ENCODE measurements around the gene PCDHGB7.
"Not testable (repeated sequence)": the region's sequence is repeated elsewhere in the genome, so short reads cannot be mapped to it uniquely, and the experiment has no call there.

The PCDHGB7 gene

GRCh38 chr5:141430332-141431113 is 13.0 kb downstream of the PCDHGB7 start, which contains the start of gene PCDHGA12:
Gene PCDHGA12 (plus strand): TSS chr5:141430507. CDS start chr5:141430760, 253 bp downstream.
- DNase-seq, result no peak

GRCh38 chr5:141431286-141431685 is 13.8 kb downstream of the PCDHGB7 start:
- no peak for DNase-seq

- DNase-seq, result not testable (repeated sequence)
These were observed 14.8 kb downstream of the PCDHGB7 start for GRCh38 chr5:141432308-141432707.

DNA sequence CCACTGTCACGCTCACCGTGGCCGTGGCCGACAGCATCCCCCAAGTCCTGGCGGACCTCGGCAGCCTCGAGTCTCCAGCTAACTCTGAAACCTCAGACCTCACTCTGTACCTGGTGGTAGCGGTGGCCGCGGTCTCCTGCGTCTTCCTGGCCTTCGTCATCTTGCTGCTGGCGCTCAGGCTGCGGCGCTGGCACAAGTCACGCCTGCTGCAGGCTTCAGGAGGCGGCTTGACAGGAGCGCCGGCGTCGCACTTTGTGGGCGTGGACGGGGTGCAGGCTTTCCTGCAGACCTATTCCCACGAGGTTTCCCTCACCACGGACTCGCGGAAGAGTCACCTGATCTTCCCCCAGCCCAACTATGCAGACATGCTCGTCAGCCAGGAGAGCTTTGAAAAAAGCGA is 15.2 kb downstream of the PCDHGB7 start:
- DNase-seq, result not testable (repeated sequence)

- no peak for DNase-seq
These were observed 16.5 kb downstream of the PCDHGB7 start for GRCh38 chr5:141434006-141434405.

GRCh38 chr5:141437221-141437620 is 19.7 kb downstream of the PCDHGB7 start:
- no peak for DNase-seq

- no peak for DNase-seq
These were observed 22.1 kb downstream of the PCDHGB7 start for GRCh38 chr5:141439411-141440141.

DNA sequence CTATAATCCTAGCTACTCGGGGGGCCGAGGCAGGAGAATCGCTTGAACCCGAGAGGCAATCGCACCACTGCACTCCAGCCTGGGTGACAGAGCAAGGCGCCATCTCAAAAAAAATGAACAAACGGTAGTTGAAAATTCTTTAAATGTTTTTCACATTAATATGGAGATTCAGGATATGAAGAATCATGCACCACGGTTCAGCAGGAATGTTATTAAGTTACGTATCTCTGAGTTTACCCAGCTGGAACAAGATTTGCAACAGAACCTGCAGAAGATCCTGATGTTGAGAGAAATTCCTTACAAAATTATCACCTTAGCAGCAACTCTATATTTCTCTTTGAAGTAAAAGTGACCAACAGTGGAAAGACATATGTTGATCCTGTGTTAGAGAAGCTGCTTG is 22.9 kb downstream of the PCDHGB7 start:
- no peak for DNase-seq

DNA sequence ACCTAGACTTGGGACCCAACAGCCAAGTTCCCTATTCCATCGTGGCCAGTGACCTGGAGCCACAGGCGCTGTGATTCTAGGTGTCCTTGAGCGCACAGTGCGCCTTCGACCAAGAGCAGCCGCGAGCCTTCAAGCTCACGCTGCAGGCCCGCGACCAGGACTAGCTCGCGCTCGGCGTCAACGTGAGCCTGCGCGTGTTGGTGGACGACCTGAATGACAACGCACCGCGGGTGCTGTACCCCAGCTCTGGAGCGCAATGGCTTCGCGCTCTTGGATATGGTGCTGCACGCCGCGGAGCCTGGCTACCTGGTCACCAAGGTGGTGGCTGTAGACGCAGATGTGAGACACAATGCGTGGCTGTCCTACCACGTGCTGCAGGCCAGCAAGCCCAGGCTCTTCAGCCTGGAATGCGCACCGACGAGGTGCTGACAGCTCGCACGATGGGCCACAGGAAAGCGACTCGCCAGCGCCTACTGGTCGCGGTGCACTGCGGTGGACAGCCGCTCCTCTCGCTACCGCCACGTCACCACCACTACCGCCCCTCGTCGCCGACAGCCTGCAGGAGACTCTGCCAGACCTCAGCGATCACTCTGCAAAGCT is 24.2 kb downstream of the PCDHGB7 start:
- DNase-seq, result no peak

- DNase-seq, result no peak
These were observed 47.9 kb downstream of the PCDHGB7 start for GRCh38 chr5:141465351-141465750.

Measured in activated naive CD4-positive, alpha-beta T cell (primary cell).